K562 (cell line): ENCODE results near the gene PCSK6. TPM values are rescaled to one million over a fixed set of nuclear protein-coding genes. Genes with fewer than 3 reads are reported as not detected.

ENCODE experiments used
- ATAC-seq: fragments of 200-7000 bp; cut with Tn5 transposase; 3 replicates; pipeline ENCODE4 v1.9.1; 2020; ENCODE audit warnings: moderate library complexity
- BruUV-seq: library from RNA; stranded (reverse); fragments of 400-500 nt; replicated peaks from 2 replicates; lab custom pipeline; 2021; lab: Mats Ljungman, UMichigan
- CTCF ChIA-PET: fragments of 300-600 bp; formaldehyde crosslinking; extraction: SDS; loops from one replicate; lab custom pipeline; 2021; ENCODE audit warnings: low intra/inter-chr PET ratio; lab: Yijun Ruan, JAX
- POLR2A ChIA-PET: fragments of 300-600, 350-650 bp; sonication (Branson Sonifier 250); formaldehyde crosslinking; extraction: SDS; loops from one replicate; lab custom pipeline; 2021; ENCODE audit warnings: antibody characterized with exemption, inconsistent platforms; lab: Yijun Ruan, JAX
- DNase-seq, 4 experiments: peaks; one replicate each; pipeline versions ENCODE4 v3.0.0 to v3.0.0-alpha.2; 2011 to 2018; ENCODE audit warnings: low spot score in 3 of 4, mixed read lengths in 3 of 4; ENCODE audit errors: extremely low read depth in 1 of 4
- FAIRE-seq: peaks from 2 replicates; lab custom pipeline; 2011; peaks lifted over from hg19 to GRCh38; lab: Jason Lieb, UNC
- H2AFZ ChIP-seq: 2 replicates; pipeline ENCODE4 v1.6.0; 2011; ENCODE audit warnings: low read depth, low read length, control low read depth, inconsistent platforms
- H3K27ac ChIP-seq: fragments of 200-600 bp; 3 replicates; pipeline ENCODE4 v1.8.0; 2011; ENCODE audit warnings: low read depth, mild to moderate bottlenecking, control low read depth, inconsistent platforms, low read length, moderate library complexity, mixed read lengths; ENCODE audit errors: extremely low read depth
- H3K27me3 ChIP-seq, 2 experiments: fragments of 300-600 bp in 1 of 2; 2 replicates in 1 of 2; 3 replicates in 1 of 2; pipeline versions ENCODE4 v1.6.0 to v1.8.0; 2011; ENCODE audit warnings: inconsistent platforms in 2 of 2, low read length in 2 of 2, mild to moderate bottlenecking in 1 of 2, mixed read lengths in 1 of 2, moderate library complexity in 1 of 2; ENCODE audit not compliant: control insufficient read depth in 2 of 2, insufficient read depth in 2 of 2
- H3K36me3 ChIP-seq: fragments of 300-600 bp; 3 replicates; pipeline ENCODE4 v1.8.0; 2011; ENCODE audit warnings: mild to moderate bottlenecking, low read length, inconsistent platforms; ENCODE audit not compliant: control insufficient read depth, insufficient read depth
- H3K4me1 ChIP-seq, 2 experiments: fragments of 200-600 bp in 1 of 2; replicated peaks in 1 of 2; 2 replicates in 1 of 2; 3 replicates in 1 of 2; pipeline versions ENCODE4 v1.5.1 to v1.8.0; 2011; ENCODE audit warnings: inconsistent platforms in 2 of 2, low read length in 2 of 2, mild to moderate bottlenecking in 1 of 2, mixed read lengths in 1 of 2, moderate library complexity in 1 of 2; ENCODE audit not compliant: control insufficient read depth in 2 of 2, insufficient read depth in 2 of 2
- H3K4me2 ChIP-seq: 2 replicates; pipeline ENCODE4 v1.6.1; 2011; ENCODE audit warnings: low read length, control low read depth, inconsistent platforms, mixed read lengths; ENCODE audit not compliant: insufficient read depth
- H3K4me3 ChIP-seq: fragments of 200-600 bp; sonication (generic), shearing (Covaris generic); 2 replicates; pipeline ENCODE4 v1.5.1; 2016; ENCODE audit warnings: control low read depth, inconsistent platforms
- H3K79me2 ChIP-seq: fragments of 200-600 bp; 3 replicates; pipeline ENCODE4 v1.8.0; 2011; ENCODE audit warnings: low read length, inconsistent platforms; ENCODE audit not compliant: control insufficient read depth, insufficient read depth
- H3K9ac ChIP-seq, 2 experiments: 2 replicates each; pipeline versions ENCODE4 v1.6.0 to v1.6.1; 2011; ENCODE audit warnings: low read depth in 2 of 2, low read length in 2 of 2, control low read depth in 1 of 2, inconsistent platforms in 1 of 2, mild to moderate bottlenecking in 1 of 2, mixed read lengths in 1 of 2; ENCODE audit not compliant: insufficient read depth in 1 of 2
- H3K9me1 ChIP-seq: one replicate; pipeline ENCODE4 v1.6.0; 2011; ENCODE audit warnings: inconsistent platforms, mild to moderate bottlenecking, low read length, moderate library complexity; ENCODE audit not compliant: control insufficient read depth, insufficient read depth
- H3K9me3 ChIP-seq: replicated peaks from 2 replicates; pipeline ENCODE4 v1.5.1; 2011; ENCODE audit warnings: low read depth, low read length, inconsistent platforms; ENCODE audit not compliant: control insufficient read depth, insufficient read depth
- H4K20me1 ChIP-seq: replicated peaks from 2 replicates; pipeline ENCODE4 v1.6.1; 2011; ENCODE audit warnings: low read length, inconsistent platforms, mixed read lengths; ENCODE audit not compliant: control insufficient read depth, insufficient read depth
- ATF3 ChIP-seq, 2 experiments: fragments of 450-650 bp in 1 of 2; sonication (generic) in 1 of 2; formaldehyde crosslinking in 1 of 2; IDR thresholded peaks in 1 of 2; conservative IDR thresholded peaks in 1 of 2; 2 replicates each; pipeline versions ENCODE4 v1.6.1 to v1.8.1; 2016 to 2023; ENCODE audit warnings: mild to moderate bottlenecking in 2 of 2, moderate library complexity in 2 of 2, inconsistent platforms in 1 of 2, missing genetic modification reagents in 1 of 2
- CEBPB ChIP-seq: fragments of 450-650 bp; IDR thresholded peaks from 2 replicates; pipeline ENCODE4 v1.6.1; 2016; ENCODE audit warnings: missing genetic modification characterization, missing compliant biosample characterization
- CEBPG ChIP-seq, 3 experiments: fragments of 200-800 bp in 1 of 3; sonication (Bioruptor generic) in 1 of 3; sonication (generic) in 1 of 3; formaldehyde crosslinking in 1 of 3; IDR thresholded peaks in 2 of 3; conservative IDR thresholded peaks in 1 of 3; 2 replicates each; pipeline versions ENCODE4 v1.6.1 to v1.8.0; 2016 to 2022; ENCODE audit warnings: missing compliant biosample characterization in 2 of 3, missing genetic modification characterization in 2 of 3, mild to moderate bottlenecking in 1 of 3, missing genetic modification reagents in 1 of 3
- MAFG ChIP-seq: fragments of 450-650 bp; conservative IDR thresholded peaks from 2 replicates; pipeline ENCODE4 v1.6.1; 2016; ENCODE audit warnings: missing genetic modification characterization, missing compliant biosample characterization
- PKNOX1 ChIP-seq: fragments of 450-650 bp; IDR thresholded peaks from 2 replicates; pipeline ENCODE4 v1.6.1; 2016
- ZNF398 ChIP-seq: fragments of 250-450 bp; sonication (Bioruptor Pico); IDR thresholded peaks from 2 replicates; pipeline ENCODE4 v1.8.0; 2021; ENCODE audit warnings: moderate library complexity, mild to moderate bottlenecking, inconsistent platforms
- WGBS: fragments of 100-300 bp; shearing (Covaris generic); methylation state at CpG from one replicate; pipeline ENCODE4 v1.1.6; 2016; ENCODE audit warnings: low coverage, mixed read lengths; ENCODE audit not compliant: insufficient coverage; ENCODE audit errors: missing lambda C conversion rate; 5-methylcytosine and 5-hydroxymethylcytosine counted together
- in situ Hi-C: fragments of 300-500 bp; cut with MboI; formaldehyde crosslinking; loops from 4 replicates; pipeline ENCODE4 v1.15.0; 2018; ENCODE audit warnings: inconsistent platforms, mixed read lengths
- intact Hi-C: fragments of 100-400 bp; cut with micrococcal nuclease; formaldehyde crosslinking; loops from 2 replicates; pipeline ENCODE4 v1.14.2; 2022
- polyA plus RNA-seq, 8 experiments: library from polyadenylated mRNA; depleted of rRNA in 4 of 8; stranded (reverse) in 5 of 8; unstranded in 3 of 8; fragments of >200 nt; fragmentation: Nextera tagmentation in 2 of 8; fragmentation: Illumina TruSeq in 1 of 8; extraction: Ambion mirVana in 2 of 8; extraction: Trizol in 1 of 8; gene quantifications; 2 replicates each; pipeline versions ENCODE4 v1.2.1 to v1.2.3, GENCODE V29; 2011 to 2014; ENCODE audit warnings: inconsistent platforms in 1 of 8, missing spikeins in 1 of 8
- total RNA-seq, 7 experiments: library from RNA; depleted of rRNA in 6 of 7; stranded (reverse); fragments of >200 nt in 6 of 7; fragmentation: Illumina TruSeq in 2 of 7; extraction: Trizol in 2 of 7; gene quantifications; 2 replicates each; pipeline versions ENCODE4 v1.2.1 to v1.2.3, GENCODE V29; 2011 to 2021; ENCODE audit warnings: low replicate concordance in 1 of 7

The PCSK6 gene
- total and polyA plus RNA-seq, 9 of the 15 experiments (the other 6 are each of a cell fraction or from before 2014, with no cell fraction given): 2.2 to 32.6 (median 14.5) TPM

- no peaks in the 10 kb centered on the region for H4K20me1 ChIP-seq
- POLR2A ChIA-PET: interaction anchor here (1.0 kb wide), 1 partner anchor 215 kb away, joined by 3 read pairs; the partner anchor contains the start of gene SNRPA1
- in situ Hi-C loops (no loop called here), intact Hi-C loops (no loop called here)
- H3K4me3 ChIP-seq: no peak overlapping the region
- H3K27me3 ChIP-seq: peaks cover 2 to 9% of the 10 kb centered on the region in 2 experiments
- FAIRE-seq (no peak), ATAC-seq (peak; percentile 40; the same call in 2 of the 3 replicates), DNase-seq (no peak)
- WGBS: 9% methylated on average over 8 of the region's 8 CpGs
- H3K79me2 ChIP-seq: no peaks in the 10 kb centered on the region
- no peak for TF ChIP-seq ZNF398
- peak; percentile 74 for TF ChIP-seq ATF3 (IDR thresholded peaks at IDR 0.05)
- no peak for TF ChIP-seq ATF3 (CRISPR knock-in tag; conservative IDR thresholded peaks at IDR 0.05)
- TF ChIP-seq MAFG (tag): no peak
- TF ChIP-seq CEBPB: peak; percentile 33; the same call in 1 of the 2 replicates
- no peak for TF ChIP-seq PKNOX1
- TF ChIP-seq CEBPG (CRISPR knock-in tag; IDR thresholded peaks at IDR 0.05): peak; percentile 66
- TF ChIP-seq CEBPG (tag; conservative IDR thresholded peaks at IDR 0.05 in 1 of 2, IDR thresholded peaks at IDR 0.05 in 1 of 2): peak in 1 of 2 experiments; percentile 82; a peak in 2 of 4 replicates
- no peaks in the 10 kb centered on the region for H3K9me1 ChIP-seq
- H3K9me3 ChIP-seq: no peaks in the 10 kb centered on the region
- no peaks in the 10 kb centered on the region for H3K4me1 ChIP-seq
- H2AFZ ChIP-seq: no peak overlapping the region; the same call in 1 of the 2 replicates
- H3K4me2 ChIP-seq: no peak overlapping the region
- H3K9ac ChIP-seq: no peak overlapping the region
- BruUV-seq: no TSS peak
- CTCF ChIA-PET: no interaction called here
- no peak overlapping the region for H3K27ac ChIP-seq
- no peaks in the 10 kb centered on the region for H3K36me3 ChIP-seq
These were observed 21.0 kb upstream of the PCSK6 start for GRCh38 chr15:101510212-101511197.
